SK-N-SH treated with all-trans-retinoic acid at 6 μM for 48 hours (cell line): ENCODE results near the gene STAT5A.

Experiments
- ATAC-seq: fragments of 200-7000 bp; cut with Tn5 transposase; 3 replicates; pipeline ENCODE4 v1.9.1; 2020; ENCODE audit warnings: mild to moderate bottlenecking, moderate library complexity
- ARNTL ChIP-seq: fragments of 450-650 bp; formaldehyde crosslinking; IDR thresholded peaks from 2 replicates; pipeline ENCODE4 v1.5.0; 2020; ENCODE audit warnings: low read depth, mild to moderate bottlenecking, moderate library complexity, borderline replicate concordance
- BACH2 ChIP-seq: fragments of 250-450 bp; sonication (Bioruptor Pico); IDR thresholded peaks from 2 replicates; pipeline ENCODE4 v1.9.0; 2021; ENCODE audit warnings: mild to moderate bottlenecking, borderline replicate concordance
- CREB5 ChIP-seq: fragments of 250-450 bp; sonication (Bioruptor Pico); IDR thresholded peaks from 2 replicates; pipeline ENCODE4 v1.5.1; 2020; ENCODE audit warnings: low read depth, mild to moderate bottlenecking, moderate library complexity
- CSDC2 ChIP-seq: fragments of 250-450 bp; sonication (Bioruptor Pico); IDR thresholded peaks from 2 replicates; pipeline ENCODE4 v1.5.0; 2020; ENCODE audit warnings: mild to moderate bottlenecking, moderate library complexity
- ESRRG ChIP-seq: fragments of 250-450 bp; sonication (Bioruptor Pico); IDR thresholded peaks from 2 replicates; pipeline ENCODE4 v1.6.1; 2021; ENCODE audit warnings: mild to moderate bottlenecking
- GLIS3 ChIP-seq: fragments of 250-450 bp; sonication (Bioruptor Pico); IDR thresholded peaks from 2 replicates; pipeline ENCODE4 v1.5.0; 2020; ENCODE audit warnings: mild to moderate bottlenecking, moderate library complexity
- ISL1 ChIP-seq: fragments of 250-450 bp; sonication (Bioruptor Pico); IDR thresholded peaks from 2 replicates; pipeline ENCODE4 v2.1.2; 2022; ENCODE audit warnings: mild to moderate bottlenecking, moderate library complexity
- OSR1 ChIP-seq: fragments of 250-450 bp; sonication (Bioruptor Pico); IDR thresholded peaks from 2 replicates; pipeline ENCODE4 v1.8.0; 2022; ENCODE audit warnings: moderate library complexity, mild to moderate bottlenecking, inconsistent platforms
- POU6F1 ChIP-seq: fragments of 250-450 bp; sonication (Bioruptor Pico); IDR thresholded peaks from 2 replicates; pipeline ENCODE4 v1.8.0; 2021; ENCODE audit warnings: low read depth, mild to moderate bottlenecking, moderate library complexity, borderline replicate concordance
- PPARA ChIP-seq: fragments of 250-450 bp; sonication (Bioruptor Pico); IDR thresholded peaks from 2 replicates; pipeline ENCODE4 v1.5.0; 2020; ENCODE audit warnings: mild to moderate bottlenecking, borderline replicate concordance
- SNAI2 ChIP-seq: fragments of 250-450 bp; sonication (Bioruptor Pico); IDR thresholded peaks from 2 replicates; pipeline ENCODE4 v1.5.0; 2020; ENCODE audit warnings: mild to moderate bottlenecking, moderate library complexity
- TCF4 ChIP-seq: fragments of 250-450 bp; sonication (Bioruptor Pico); IDR thresholded peaks from 2 replicates; pipeline ENCODE4 v1.8.0; 2021; ENCODE audit warnings: mild to moderate bottlenecking, moderate library complexity, borderline replicate concordance
- TOX ChIP-seq: fragments of 250-450 bp; sonication (Bioruptor Pico); IDR thresholded peaks from 2 replicates; pipeline ENCODE4 v1.8.0; 2021; ENCODE audit warnings: mild to moderate bottlenecking, moderate library complexity, borderline replicate concordance
- TSHZ2 ChIP-seq: fragments of 250-450 bp; sonication (Bioruptor Pico); IDR thresholded peaks from 2 replicates; pipeline ENCODE4 v1.5.0; 2020; ENCODE audit warnings: mild to moderate bottlenecking, moderate library complexity
- ZC3H10 ChIP-seq: fragments of 250-450 bp; sonication (Bioruptor Pico); IDR thresholded peaks from 2 replicates; pipeline ENCODE4 v1.5.1; 2021; ENCODE audit warnings: mild to moderate bottlenecking, moderate library complexity
- ZFP3 ChIP-seq: fragments of 250-450 bp; sonication (Bioruptor Pico); IDR thresholded peaks from 2 replicates; pipeline ENCODE4 v1.5.0; 2020; ENCODE audit warnings: mild to moderate bottlenecking, moderate library complexity
- ZFP30 ChIP-seq: fragments of 450-650 bp; formaldehyde crosslinking; IDR thresholded peaks from 2 replicates; pipeline ENCODE4 v1.5.0; 2022; ENCODE audit warnings: mild to moderate bottlenecking, moderate library complexity
- ZNF565 ChIP-seq: fragments of 450-650 bp; formaldehyde crosslinking; conservative IDR thresholded peaks from 2 replicates; pipeline ENCODE4 v1.5.0; 2020; ENCODE audit warnings: low read depth, mild to moderate bottlenecking, moderate library complexity
- ZNF70 ChIP-seq: fragments of 450-650 bp; formaldehyde crosslinking; IDR thresholded peaks from 2 replicates; pipeline ENCODE4 v1.5.0; 2020; ENCODE audit warnings: mild to moderate bottlenecking, moderate library complexity
- ZNF8 ChIP-seq: fragments of 450-650 bp; formaldehyde crosslinking; IDR thresholded peaks from 2 replicates; pipeline ENCODE4 v1.5.0; 2020; ENCODE audit warnings: mild to moderate bottlenecking, moderate library complexity
- TF ChIP-seq, protein P1 (sequence below): fragments of 250-450 bp; sonication (Bioruptor Pico); IDR thresholded peaks from 2 replicates; pipeline ENCODE4 v1.8.0; 2020; ENCODE audit warnings: mild to moderate bottlenecking, moderate library complexity, borderline replicate concordance
- TF ChIP-seq, protein P2 (sequence below): fragments of 250-450 bp; sonication (Bioruptor Pico); IDR thresholded peaks from 2 replicates; pipeline ENCODE4 v1.5.1; 2021; ENCODE audit warnings: mild to moderate bottlenecking, moderate library complexity

Gene STAT5A

DNA sequence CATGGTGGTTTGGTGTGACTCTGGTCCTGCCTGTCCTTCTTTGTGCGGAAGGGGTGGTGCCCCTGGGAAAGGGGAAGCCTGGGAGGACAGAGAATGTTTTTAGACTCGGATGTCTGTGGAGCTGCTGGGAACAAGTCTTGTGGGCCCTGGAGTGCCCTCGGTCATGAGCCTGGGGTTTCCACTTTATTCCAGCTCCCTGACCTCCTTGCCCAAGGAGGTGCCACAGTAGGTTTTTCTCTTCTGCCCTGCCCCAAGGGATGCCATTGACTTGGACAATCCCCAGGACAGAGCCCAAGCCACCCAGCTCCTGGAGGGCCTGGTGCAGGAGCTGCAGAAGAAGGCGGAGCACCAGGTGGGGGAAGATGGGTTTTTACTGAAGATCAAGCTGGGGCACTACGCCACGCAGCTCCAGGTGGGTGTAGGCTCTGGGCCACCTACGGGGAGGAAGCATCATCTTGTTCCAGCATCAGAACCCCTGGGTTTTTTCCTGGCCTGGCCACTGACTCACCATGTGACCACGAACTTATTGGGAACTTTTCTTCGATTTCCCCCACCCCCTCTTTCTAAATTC lies 1.4 kb downstream of the STAT5A start:
- TF ChIP-seq ISL1 (CRISPR knock-in tag) (no peak), CREB5 (no peak), TSHZ2 (CRISPR knock-in tag) (no peak), ESRRG (CRISPR knock-in tag) (no peak), PPARA (CRISPR knock-in tag) (no peak), CSDC2 (CRISPR knock-in tag) (no peak), TCF4 (no peak), BACH2 (CRISPR knock-in tag) (no peak), SNAI2 (CRISPR knock-in tag) (no peak), TOX (CRISPR knock-in tag) (no peak), ZNF70 (CRISPR knock-in tag) (no peak), GLIS3 (CRISPR knock-in tag) (no peak), ZNF8 (no peak), POU6F1 (CRISPR knock-in tag) (no peak), ZFP30 (CRISPR knock-in tag) (no peak)
- TF ChIP-seq, protein P1, sequence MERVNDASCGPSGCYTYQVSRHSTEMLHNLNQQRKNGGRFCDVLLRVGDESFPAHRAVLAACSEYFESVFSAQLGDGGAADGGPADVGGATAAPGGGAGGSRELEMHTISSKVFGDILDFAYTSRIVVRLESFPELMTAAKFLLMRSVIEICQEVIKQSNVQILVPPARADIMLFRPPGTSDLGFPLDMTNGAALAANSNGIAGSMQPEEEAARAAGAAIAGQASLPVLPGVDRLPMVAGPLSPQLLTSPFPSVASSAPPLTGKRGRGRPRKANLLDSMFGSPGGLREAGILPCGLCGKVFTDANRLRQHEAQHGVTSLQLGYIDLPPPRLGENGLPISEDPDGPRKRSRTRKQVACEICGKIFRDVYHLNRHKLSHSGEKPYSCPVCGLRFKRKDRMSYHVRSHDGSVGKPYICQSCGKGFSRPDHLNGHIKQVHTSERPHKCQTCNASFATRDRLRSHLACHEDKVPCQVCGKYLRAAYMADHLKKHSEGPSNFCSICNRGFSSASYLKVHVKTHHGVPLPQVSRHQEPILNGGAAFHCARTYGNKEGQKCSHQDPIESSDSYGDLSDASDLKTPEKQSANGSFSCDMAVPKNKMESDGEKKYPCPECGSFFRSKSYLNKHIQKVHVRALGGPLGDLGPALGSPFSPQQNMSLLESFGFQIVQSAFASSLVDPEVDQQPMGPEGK (CRISPR knock-in tag): no peak
- TF ChIP-seq, protein P2, sequence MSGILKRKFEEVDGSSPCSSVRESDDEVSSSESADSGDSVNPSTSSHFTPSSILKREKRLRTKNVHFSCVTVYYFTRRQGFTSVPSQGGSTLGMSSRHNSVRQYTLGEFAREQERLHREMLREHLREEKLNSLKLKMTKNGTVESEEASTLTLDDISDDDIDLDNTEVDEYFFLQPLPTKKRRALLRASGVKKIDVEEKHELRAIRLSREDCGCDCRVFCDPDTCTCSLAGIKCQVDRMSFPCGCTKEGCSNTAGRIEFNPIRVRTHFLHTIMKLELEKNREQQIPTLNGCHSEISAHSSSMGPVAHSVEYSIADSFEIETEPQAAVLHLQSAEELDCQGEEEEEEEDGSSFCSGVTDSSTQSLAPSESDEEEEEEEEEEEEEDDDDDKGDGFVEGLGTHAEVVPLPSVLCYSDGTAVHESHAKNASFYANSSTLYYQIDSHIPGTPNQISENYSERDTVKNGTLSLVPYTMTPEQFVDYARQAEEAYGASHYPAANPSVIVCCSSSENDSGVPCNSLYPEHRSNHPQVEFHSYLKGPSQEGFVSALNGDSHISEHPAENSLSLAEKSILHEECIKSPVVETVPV (CRISPR knock-in tag): no peak
- ATAC-seq: no peak

GRCh38 chr17:42290577-42290976 lies 2.3 kb downstream of the STAT5A start:
- no peak for ATAC-seq
- no peak for TF ChIP-seq TSHZ2 (CRISPR knock-in tag)
- TF ChIP-seq ZNF565 (CRISPR knock-in tag): no peak
- TF ChIP-seq ZNF8: no peak
- no peak for TF ChIP-seq OSR1 (CRISPR knock-in tag)
- no peak for TF ChIP-seq TCF4
- no peak for TF ChIP-seq SNAI2 (CRISPR knock-in tag)
- TF ChIP-seq, protein P2 (CRISPR knock-in tag): no peak
- TF ChIP-seq ARNTL (CRISPR knock-in tag): no peak
- no peak for TF ChIP-seq CSDC2 (CRISPR knock-in tag)
- no peak for TF ChIP-seq CREB5
- TF ChIP-seq ESRRG (CRISPR knock-in tag): no peak
- no peak for TF ChIP-seq TOX (CRISPR knock-in tag)
- no peak for TF ChIP-seq GLIS3 (CRISPR knock-in tag)
- no peak for TF ChIP-seq ZNF70 (CRISPR knock-in tag)
- TF ChIP-seq ZC3H10 (CRISPR knock-in tag): no peak
- TF ChIP-seq ZFP3 (CRISPR knock-in tag): no peak
